ENCODE results near the gene UGCG.

UGCG gene

DNA sequence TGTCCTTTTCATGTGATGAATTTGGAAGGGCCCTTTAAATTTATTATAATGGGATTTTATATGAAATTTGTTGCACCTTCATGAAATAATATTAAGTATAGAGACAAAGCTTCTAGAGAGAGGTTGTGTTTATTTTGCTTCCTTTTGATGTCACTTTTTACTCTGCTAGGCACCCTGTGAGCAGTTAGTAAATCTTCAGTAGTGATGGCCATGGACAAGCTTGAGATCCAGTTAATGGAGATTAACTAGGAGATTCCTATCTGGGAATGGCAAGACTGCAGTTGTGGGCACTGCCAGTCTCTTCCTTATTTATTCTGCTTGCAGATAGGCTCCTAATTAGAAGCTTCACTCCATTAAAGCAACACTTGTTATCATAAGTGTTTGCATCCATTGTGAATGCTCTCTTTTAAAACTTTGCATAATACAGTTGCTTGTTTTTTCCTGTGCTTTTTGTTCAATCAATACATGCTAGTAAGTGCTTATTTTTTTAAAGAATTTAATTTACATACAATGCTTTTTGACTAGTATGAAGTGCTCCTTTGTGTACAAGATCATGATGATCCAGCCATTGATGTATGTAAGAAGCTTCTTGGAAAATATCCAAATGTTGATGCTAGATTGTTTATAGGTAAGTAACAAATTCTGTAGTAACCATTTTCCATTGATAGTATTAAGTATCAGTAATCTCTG, 25.9 kb downstream of the UGCG start:
- H3K4me1 ChIP-seq: no peaks in the 10 kb centered on the region
- no peak overlapping the region for H3K27ac ChIP-seq
- H3K4me2 ChIP-seq (ENCODE audit: low read length): no peak overlapping the region
- no peak overlapping the region for H3K9ac ChIP-seq
- no peak overlapping the region for H2AFZ ChIP-seq
- H3K27me3 ChIP-seq (ENCODE audit: control insufficient read depth, insufficient read depth, low read length): no peaks in the 10 kb centered on the region
- H3K79me2 ChIP-seq: no peaks in the 10 kb centered on the region
- H3K9me3 ChIP-seq (ENCODE audit: control insufficient read depth, low read length): no peaks in the 10 kb centered on the region
- H3K4me3 ChIP-seq (ENCODE audit: low read depth, low read length): no peak overlapping the region
- no peaks in the 10 kb centered on the region for H3K36me3 ChIP-seq (ENCODE audit: control insufficient read depth, insufficient read depth, low read length)
- TF ChIP-seq, protein P1, sequence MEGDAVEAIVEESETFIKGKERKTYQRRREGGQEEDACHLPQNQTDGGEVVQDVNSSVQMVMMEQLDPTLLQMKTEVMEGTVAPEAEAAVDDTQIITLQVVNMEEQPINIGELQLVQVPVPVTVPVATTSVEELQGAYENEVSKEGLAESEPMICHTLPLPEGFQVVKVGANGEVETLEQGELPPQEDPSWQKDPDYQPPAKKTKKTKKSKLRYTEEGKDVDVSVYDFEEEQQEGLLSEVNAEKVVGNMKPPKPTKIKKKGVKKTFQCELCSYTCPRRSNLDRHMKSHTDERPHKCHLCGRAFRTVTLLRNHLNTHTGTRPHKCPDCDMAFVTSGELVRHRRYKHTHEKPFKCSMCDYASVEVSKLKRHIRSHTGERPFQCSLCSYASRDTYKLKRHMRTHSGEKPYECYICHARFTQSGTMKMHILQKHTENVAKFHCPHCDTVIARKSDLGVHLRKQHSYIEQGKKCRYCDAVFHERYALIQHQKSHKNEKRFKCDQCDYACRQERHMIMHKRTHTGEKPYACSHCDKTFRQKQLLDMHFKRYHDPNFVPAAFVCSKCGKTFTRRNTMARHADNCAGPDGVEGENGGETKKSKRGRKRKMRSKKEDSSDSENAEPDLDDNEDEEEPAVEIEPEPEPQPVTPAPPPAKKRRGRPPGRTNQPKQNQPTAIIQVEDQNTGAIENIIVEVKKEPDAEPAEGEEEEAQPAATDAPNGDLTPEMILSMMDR (IDR thresholded peaks at IDR 0.05): no peak

DNA sequence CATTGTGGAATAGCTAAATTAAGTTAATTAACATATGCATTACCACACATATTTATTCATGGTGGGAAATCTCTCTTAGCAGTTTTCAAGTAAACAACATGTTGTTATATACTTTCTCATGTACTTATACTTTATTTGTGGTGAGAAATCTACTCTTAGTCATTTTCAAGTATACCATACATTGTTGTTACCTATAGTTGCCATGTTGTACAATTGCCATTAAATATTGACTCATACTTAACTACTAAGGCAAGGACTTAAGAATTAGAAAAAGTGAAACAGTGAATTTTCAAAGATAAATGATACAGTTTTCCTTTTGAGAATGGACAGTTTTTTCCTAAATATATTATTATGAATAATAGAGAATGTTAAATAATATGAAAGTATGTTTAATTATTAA, 27.7 kb downstream of the UGCG start:
- H2AFZ ChIP-seq: no peak overlapping the region
- H3K4me3 ChIP-seq (ENCODE audit: low read depth, low read length): no peak overlapping the region
- no peaks in the 10 kb centered on the region for H3K79me2 ChIP-seq
- H3K4me1 ChIP-seq: no peaks in the 10 kb centered on the region
- H3K9ac ChIP-seq: no peak overlapping the region
- no peak overlapping the region for H3K27ac ChIP-seq
- TF ChIP-seq, protein P1 (IDR thresholded peaks at IDR 0.05): no peak
- no peaks in the 10 kb centered on the region for H3K9me3 ChIP-seq (ENCODE audit: control insufficient read depth, low read length)
- H3K27me3 ChIP-seq (ENCODE audit: control insufficient read depth, insufficient read depth, low read length): no peaks in the 10 kb centered on the region
- H3K36me3 ChIP-seq (ENCODE audit: control insufficient read depth, insufficient read depth, low read length): no peaks in the 10 kb centered on the region
- no peak overlapping the region for H3K4me2 ChIP-seq (ENCODE audit: low read length)

DNA sequence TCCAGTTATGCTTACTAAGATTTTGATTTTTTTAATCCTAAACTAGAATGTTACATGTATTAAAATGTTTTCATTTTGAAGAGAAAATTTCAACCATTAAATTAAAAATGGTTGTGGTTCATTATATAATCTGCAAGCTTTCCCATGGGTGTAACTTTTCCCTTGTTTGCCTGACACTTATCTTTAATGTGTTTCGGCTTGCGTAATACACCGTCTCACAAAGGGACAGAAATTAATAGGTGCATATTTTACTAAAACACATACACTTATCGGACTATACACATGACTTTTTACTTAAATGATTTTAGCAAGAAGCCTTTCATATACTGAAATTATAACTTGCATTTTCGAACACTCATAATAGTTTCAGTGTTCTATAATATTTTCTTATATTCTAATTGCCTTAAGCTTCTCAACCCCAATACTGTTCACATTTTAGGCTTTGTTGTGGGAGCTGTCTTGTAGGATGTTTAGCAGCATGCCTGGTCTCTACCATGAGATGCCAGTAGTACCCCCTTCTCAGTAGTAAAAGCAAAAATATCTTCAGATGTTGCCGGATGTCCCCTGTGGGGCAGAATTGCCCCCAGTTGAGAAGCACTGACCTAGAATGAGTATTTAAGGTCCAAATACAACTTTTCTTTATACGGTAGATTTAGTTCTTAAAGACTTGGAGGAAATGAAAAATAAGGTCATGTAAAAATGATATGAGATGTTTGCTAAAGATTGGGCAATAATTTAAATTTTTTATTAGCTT, 28.6 kb downstream of the UGCG start:
- TF ChIP-seq, protein P1 (IDR thresholded peaks at IDR 0.05): no peak
- no peak overlapping the region for H3K9ac ChIP-seq
- no peaks in the 10 kb centered on the region for H3K9me3 ChIP-seq (ENCODE audit: control insufficient read depth, low read length)
- H3K4me3 ChIP-seq (ENCODE audit: low read depth, low read length): no peak overlapping the region
- no peaks in the 10 kb centered on the region for H3K27me3 ChIP-seq (ENCODE audit: control insufficient read depth, insufficient read depth, low read length)
- no peaks in the 10 kb centered on the region for H3K79me2 ChIP-seq
- H3K4me2 ChIP-seq (ENCODE audit: low read length): no peak overlapping the region
- H2AFZ ChIP-seq: no peak overlapping the region
- no peaks in the 10 kb centered on the region for H3K4me1 ChIP-seq
- H3K27ac ChIP-seq: no peak overlapping the region
- H3K36me3 ChIP-seq (ENCODE audit: control insufficient read depth, insufficient read depth, low read length): no peaks in the 10 kb centered on the region

DNA sequence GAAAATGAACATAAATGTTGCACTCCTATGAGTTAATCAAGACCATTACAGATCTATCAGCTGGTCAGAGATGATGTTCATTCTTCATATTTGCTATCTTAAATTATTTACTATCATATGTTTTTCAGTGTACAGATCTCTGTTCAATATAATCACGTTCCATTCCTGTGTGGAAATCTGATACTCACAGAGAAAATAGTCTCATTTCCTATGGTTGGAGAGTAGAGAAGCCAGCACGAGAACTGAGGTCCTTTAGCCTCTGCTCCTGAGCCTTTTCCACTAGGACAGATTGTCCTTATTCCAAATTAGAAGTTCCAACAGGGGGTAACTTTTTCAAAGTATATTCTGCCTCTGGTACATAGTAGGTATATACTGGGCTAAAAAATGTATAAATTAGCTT, 29.2 kb downstream of the UGCG start:
- Histone ChIP-seq H3K79me2 (no peaks in the 10 kb centered on the region), H3K4me3 (ENCODE audit: low read depth, low read length) (no peak overlapping the region), H2AFZ (no peak overlapping the region), H3K4me1 (no peaks in the 10 kb centered on the region), H3K9ac (no peak overlapping the region), H3K27ac (no peak overlapping the region), H3K9me3 (ENCODE audit: control insufficient read depth, low read length) (no peaks in the 10 kb centered on the region), H3K4me2 (ENCODE audit: low read length) (no peak overlapping the region), H3K36me3 (ENCODE audit: control insufficient read depth, insufficient read depth, low read length) (no peaks in the 10 kb centered on the region), H3K27me3 (ENCODE audit: control insufficient read depth, insufficient read depth, low read length) (no peaks in the 10 kb centered on the region)
- TF ChIP-seq, protein P1 (IDR thresholded peaks at IDR 0.05): no peak

Measured in parathyroid adenoma (tissue), 2 donors.